Ureter (tissue), 1 donor: ENCODE measurements around the gene SETD7. TPM values are rescaled to one million over a fixed set of nuclear protein-coding genes. Genes with fewer than 3 reads are reported as not detected.

Experiments used
- DNase-seq: peaks from one replicate; pipeline ENCODE4 v3.0.0-alpha.2; 2020; ENCODE audit warnings: low spot score
- total RNA-seq: library from RNA; stranded (reverse); gene quantifications from one replicate; pipeline ENCODE4 v1.2.4, GENCODE V29; 2023
- donor health status: DM: yes; HTN: yes; CAD: no.

Gene SETD7
- total RNA-seq, 1 donor from 2014 or later: 34.9 TPM

DNA sequence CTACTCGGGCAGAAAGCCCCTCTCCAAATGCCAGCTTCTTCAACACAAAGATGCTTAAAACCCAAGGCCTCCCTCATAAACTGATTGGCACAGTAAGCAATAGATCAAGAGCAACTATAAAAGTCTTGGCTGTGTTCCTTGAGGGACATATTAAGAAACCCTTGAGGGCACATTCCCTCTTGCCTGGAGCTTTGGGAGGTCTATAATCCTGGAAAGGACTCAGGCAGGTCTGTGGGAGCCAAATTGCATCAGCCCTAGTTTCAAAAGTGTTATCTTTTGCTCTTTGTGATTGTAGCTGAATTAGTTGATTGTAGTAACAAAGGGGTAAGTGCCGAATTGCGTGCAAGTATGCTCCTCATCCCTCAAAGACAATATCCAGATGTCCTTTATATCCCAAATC, 18.6 kb upstream of the SETD7 start:
- no peak for DNase-seq

DNA sequence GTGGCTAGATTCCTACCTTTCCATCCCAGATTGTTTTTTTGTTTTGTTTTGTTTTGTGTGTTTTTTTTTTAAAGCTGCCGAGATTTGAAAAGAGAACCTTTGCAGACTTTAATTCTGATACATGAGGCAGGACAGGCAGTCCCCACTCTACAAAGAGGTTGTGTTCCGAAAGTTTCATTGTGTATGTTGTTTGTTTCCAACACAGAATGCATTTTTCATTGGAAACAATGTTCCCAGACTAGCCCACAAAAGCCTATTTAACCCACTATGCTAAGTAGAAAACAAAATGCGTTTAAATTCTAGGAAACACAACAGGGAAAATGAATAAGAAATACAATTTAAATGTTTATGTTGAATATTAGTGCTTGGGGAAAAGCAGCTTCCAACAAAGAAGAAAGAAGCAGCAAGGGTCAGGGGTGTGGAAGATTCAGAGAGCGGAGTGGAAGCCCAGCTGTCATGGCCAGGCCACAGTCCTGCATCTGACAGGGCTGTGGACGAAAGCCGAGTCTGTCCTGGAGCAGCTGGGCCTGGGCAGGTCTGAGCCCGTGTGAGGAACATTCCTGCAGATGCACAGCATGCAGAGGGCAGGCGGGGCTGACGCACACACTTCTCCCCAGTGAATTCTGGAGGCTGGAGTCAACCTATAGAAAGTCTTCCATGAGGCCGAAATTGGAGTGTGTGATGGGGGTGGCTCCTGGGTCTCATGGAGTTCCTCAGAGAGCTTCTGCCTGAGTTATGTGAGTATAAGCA, 12.4 kb upstream of the SETD7 start:
- DNase-seq: no peak

DNA sequence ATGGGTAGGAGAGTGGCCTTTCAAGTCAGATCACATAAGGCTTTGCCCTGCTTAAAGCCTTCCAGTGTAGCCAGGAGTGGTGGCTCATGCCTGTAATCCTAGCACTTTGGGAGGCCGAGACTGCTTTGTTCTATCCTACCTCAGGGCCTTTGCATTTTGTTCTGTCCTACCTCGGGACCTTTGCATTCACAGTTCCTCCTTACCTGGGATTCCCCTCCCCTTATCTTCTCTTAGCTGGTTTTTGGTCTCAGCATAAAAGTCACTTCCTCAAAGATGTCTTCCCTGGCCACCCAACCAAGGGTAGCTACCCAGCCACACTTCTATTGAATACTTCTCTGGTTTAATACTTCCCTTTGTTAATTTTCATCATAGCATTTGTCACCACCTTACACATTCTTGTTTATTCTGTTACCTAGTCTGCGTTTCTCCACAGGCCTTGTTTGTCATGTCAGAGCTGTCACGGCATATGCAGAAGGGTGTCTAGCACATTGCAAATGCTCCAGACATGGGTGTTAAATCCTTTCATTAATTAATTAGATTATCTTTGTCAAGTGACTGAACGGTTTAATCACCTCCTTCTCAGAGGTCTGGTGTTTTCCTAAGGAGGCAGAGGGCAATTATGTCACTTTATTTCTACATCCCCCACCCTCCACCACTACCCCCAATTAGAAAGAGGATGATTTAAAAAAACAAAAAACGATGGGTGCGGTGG, 11.3 kb upstream of the SETD7 start:
- no peak for DNase-seq

DNA sequence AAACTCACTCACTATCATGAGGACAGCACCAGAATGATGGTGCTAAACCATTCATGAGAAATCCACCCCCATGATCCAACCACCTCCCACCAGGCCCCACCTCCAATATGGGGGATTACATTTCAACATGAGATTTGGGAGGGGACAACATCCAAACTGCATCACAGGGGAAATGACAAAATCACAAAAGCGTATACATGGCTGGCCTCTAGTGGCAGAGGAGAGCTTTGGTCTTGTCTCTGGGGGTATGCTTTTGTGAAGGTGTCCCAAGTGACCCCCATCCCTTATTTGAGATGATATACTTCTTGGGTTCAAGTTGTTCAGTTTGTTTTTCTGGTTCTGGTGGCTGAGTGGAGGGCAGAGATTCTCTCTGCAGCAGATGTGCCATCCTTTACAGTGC, 8.5 kb upstream of the SETD7 start:
- DNase-seq: no peak

DNA sequence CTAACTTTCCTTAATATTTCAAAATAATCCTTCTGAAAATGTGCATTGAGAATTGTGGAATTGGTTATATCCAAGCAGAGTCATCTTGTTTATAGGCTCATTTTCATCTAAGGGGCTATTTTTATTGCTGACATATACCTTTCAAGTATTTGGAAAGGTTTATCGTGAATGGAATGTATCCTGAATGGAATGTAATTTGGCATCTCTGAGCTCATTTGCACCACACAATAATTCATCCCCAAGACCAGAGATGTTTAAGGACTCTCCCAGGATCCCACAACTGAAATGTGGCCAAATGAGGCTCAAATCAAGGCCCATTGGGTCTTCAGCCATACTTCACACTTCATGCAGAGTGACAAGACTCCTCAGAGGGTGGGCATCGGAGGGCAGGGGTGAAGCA, 7.5 kb upstream of the SETD7 start:
- DNase-seq: no peak

DNA sequence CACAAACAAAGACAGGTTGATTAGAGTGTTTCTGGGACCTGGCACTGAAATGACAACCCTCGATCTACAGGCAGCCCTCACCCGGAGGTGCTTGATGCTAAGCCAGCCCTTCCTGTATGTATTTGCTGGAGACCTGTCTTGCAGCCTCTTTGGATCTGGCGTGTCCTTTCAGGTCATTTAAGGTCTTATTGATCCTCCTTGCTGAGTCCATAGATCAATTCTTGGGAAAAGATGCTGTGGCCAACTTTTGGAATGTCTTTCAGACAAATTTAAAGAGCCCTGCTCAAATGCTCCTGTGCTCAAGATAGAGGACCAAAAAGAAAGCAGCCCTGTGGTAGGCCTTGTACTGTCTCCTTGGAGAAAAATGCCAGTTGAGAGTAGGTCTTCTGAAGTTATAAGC, 6.8 kb upstream of the SETD7 start:
- DNase-seq: no peak

DNA sequence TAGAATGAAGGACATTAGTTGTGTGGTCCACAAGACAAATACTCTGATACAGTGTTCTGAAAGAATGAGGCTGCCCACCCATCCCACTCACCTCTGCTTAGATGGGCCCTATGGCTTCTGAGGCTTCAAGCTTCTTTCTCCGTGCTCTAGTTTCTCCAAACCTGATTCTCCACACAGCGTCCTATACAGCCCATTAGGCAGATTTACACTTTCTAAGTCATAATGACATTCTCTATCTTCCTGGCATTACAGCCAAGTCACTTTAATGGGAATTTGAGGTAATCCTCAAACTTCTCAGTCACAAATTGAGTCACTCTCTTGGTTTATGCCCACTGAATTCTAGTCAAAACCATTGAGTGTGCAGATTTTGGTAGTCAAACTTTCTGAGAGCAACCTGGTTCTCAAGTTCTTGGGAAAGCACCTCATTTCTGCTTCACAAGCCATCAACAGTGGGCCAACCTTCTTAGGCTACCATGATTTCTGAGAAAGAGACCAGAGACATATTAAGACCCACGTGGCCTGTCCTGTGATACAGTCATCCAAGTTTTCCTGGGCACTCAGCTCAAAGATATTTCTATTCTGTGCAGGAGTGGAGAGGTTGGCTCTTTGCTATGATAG, 6.2 kb upstream of the SETD7 start:
- no peak for DNase-seq

DNA sequence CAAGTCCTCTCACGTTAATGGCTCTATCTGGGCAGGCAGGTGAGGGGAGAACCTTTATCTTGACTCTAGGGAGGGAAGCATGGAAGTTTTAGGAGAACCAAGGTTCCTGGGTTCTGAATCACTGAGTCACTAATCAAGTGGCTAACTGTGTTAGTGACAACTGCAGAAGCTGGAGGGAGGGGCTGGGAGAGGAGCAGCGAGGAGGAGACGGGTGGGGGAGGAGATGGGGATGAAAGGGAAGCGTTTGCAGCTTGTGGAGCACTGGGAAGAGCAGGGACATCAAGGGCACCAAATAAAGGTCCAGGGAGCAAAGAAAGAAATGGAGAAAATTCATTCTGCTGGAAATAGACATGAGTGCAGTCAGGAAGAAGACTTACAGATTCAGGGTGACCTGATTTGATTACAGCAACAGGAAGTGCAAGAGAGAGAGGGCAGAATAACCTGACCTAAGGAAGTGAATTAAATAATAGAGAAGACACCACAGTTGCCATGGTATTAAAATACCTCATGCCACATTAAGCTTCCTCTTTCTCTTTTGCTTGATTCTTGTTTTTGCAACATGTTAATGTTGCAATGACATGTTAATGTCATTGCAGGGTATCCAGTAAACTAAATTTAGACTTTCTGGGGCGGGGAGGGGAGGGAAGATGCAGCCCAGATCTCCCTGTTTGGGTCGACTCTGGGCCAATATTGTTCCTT, 4.5 kb upstream of the SETD7 start:
- DNase-seq: peak; percentile 34

DNA sequence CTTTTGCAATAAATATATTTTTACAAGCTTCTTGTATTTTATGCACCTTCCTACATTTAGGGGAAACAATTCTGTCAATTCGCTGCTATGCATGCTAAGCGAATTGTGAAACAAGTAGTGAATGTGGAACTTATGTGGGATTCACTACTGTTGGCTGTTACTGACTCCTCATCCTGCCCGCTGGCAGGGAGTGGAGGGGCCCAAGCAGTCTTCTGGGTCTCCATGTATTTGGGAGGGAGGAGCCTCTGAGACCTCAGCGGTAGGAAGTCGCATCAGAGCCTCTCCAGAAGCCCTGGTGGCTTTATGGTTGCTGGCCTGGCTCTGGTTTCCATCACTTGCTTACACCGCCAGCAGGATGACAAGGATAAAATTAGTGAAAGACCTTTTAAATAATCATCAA, 3.7 kb upstream of the SETD7 start:
- DNase-seq: peak; percentile 28

DNA sequence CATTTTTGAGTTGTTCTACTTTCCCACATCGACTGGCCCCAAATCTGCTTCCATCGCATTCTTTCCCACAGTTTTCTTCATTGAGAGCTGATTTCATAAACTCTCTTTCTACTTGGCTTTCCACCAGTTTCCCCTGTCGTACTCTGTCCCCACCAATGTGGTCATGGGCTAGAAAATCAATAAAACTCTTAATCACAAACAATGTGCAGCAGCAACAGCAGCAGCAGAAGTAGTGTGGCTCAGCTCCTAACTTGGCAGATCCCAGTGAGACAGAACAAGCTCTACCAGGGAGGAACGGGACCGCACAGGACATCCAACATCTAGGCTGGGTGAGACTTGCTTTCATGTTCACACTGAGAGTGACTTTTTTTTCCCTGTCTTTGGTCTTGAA, 3.1 kb upstream of the SETD7 start:
- peak; percentile 31 for DNase-seq

DNA sequence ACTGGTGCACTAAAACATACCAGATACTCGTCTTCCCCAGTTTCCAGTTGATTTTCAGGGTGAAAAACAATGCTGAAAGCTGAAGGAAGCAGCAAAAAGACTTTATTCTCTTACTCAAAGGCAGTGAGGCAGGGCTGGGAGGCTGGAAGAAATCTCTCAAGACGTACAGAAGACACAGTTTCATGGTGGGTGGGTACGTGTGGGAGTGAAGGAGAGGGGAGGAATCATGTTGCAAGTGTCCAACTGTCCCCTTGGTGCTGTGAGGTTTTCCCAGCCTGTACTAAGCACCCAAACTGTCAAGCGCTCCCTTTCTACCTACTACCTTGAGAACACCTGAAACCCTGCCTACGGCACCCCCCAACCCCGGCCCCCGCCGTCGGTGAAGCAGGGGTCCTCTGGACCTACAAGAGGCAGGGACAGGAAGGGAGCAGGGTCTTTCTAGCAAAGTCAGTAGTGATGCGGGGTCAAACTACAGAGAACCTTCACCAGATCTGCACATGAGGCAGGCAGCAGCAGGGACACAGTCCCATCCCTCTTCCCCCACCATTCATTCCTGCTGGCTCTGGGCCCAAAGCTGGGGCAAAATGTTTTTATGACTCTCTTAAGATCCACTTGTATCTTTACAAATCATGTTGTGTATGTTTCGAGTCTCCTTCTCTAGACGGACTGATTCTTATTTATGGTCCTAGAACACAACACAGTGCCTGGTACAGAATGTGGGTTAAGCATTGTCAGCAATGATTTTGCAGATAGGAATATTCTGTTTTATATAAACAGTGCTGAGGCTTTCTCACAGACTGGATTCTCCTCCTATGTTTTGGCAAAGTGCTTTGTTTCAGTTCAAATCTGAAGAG, 2.4 kb upstream of the SETD7 start:
- DNase-seq: peak; percentile 39

DNA sequence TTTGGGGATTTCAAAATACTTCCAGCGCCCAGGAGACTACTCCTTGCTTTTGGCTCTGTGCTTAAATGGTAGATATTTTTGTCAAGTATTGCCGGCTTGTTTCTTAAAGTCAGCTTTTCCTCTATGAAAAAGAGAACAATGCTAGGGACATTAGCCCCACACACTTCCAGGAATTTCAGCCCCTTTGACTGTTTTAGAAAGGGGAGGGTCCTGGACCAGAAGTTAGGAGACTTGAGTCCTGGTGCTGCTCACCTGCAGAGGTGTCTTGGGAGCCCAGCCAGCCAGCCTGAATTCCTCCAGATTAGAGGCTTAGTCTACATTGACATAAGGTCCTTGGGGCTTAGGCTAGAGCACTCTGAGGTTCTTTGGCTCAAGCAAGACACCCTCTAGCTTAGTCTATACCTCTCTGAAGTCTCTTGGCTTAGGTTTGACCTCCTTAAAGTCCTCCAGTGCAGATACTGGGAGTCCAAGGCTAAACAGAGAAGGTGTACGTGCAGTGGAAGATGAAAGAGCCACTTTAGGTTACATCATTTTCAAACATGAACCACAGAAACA, 1.6 kb upstream of the SETD7 start:
- DNase-seq: no peak

DNA sequence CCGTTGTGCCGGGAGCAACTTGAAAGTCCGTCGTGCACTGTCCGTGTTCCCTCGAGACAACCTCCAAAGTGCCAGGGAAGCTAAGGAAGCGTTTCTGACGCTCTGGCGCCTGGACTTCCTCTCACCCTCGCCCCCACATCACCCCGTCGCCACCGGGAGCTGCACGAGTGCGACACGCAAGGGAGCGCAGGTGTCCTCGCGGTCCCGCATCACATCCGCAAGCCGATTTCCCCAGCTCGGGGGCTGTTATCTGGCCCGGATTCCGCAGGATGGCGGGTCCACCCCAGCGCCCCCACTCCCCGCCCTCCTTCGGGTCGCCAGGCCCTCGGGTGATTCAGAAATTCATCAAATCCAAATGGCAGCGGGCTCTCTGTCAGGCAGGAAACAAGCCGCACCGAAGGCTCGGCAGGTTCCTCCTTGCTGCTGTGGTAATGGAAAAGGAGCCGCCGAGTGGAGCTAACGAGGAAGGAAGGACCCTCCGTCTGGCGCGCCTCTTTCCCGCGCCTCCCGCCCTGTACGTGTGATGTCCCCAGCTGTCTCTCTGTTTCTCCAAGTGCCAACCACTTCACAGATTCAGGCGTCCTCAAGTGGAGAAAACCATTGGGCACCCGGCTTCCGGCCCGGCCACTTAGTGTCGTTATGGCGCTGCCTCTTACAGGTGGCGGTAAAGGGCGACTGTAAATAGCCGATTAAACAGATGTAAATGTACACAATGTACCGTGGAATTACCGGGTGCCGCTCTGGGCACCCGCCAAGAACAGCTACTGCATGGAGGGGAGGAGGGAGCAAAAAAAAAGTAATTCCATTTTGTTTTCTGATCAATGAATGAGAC, 921 bp upstream of the SETD7 start:
- DNase-seq: peak; percentile 64

DNA sequence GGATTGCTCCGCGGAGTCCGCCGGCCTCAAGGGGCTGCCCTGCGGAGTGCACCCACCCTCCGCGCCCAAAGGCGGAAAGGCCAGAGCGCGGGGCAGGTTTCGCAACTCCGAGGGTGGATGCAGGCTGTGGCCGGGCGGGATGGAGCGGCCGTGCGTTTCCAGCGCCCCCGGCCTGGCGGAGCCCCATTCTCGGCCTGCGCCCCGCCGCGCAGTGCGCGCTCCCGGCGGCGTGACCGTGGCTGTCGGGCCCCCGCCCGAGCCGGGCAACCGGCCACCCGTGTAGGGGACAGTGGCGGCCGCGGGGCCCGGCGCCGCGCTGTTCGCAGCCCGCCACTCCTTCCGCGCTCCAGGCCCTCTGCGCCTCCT, 331 bp downstream of the SETD7 start:
- DNase-seq: peak; percentile 59

DNA sequence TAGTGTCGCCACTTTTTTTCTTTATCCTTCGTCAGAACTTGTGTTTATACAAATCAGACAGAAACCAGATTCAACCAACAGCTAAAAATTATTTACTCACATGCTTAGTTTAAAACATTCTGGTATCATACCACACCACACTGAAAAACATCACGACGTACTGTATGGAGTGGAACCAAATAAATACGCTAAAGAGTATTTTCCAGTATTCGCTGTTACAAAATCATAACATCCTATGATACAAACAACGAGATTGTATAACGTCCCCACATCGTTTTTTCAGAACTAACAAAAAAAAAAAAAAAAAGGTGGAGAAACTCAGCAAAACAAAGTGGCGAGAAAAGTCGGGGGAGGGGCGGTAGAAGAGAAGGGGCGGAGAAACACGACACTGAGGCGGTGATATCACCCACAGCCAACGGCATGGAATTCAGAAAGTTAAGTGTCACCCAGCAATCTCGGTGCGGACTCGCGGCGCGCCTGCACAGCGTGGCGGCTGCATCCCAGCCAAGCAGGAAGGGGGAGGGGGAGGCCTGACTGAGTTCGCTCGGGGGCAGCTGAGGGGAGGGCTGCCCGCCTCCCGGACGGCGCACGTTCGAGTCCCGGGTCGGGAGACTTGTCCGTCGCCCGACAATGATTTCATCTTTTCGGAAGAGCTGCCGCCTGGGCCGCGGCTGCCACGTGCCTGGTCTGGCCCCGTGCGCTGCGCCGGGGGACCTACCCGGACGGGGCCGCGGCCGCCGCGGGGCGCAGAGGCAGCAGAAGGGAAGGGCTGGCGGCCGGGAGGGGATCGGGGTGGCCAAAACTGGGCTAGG, 920 bp downstream of the SETD7 start:
- DNase-seq: peak; percentile 89

DNA sequence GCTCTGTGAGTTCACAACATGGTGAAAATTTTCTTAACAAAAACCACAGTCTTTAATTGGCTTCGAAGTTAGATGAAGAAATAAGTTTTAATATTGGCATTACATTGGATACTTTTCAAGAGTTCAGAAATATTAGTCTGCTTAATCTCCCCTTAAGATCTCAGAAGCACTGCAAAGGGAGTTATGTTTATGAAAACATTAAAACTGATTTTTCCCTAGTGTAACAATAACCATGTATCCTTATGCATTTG, 1.5 kb downstream of the SETD7 start:
- no peak for DNase-seq

DNA sequence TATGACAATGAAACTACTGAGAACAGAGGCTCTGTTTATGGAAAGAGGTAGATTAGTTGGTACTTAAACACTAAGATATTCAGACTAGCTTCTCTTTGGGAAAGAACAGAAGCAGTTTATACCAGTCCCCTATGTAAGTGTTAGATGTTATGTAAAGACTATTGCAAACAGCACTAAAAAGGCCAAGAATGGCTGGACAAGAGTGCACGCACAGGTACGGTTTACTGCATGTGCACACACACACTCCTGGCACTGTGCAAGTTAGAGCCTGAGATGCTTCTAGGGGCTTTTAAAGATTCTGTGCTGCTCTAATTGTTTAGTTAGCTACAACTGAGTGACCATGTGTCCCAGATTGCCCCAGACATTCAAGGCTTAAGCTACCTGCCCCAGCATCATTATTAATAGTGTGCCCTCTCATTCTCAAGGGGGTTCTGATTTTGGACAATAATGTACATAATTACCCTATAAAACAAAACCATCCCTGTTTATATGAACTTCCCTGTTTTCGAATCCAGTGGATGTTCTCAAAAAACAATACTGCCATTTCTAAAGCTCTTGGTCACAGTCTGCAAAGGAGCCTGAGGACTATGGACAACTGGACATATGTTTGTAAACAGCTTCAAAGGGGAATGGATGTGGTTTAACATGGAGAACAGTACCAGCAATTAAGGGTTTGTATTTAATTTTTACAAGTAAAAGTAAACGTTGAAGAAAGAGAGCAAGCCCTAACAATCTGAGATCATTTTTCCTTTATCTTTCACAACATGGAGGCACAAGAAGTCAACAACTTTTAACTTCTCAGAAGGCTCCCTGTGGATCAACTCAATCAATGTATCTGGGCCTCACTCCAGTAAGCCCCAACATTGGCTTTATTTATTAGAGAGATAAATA, 2.0 kb downstream of the SETD7 start:
- DNase-seq: no peak

DNA sequence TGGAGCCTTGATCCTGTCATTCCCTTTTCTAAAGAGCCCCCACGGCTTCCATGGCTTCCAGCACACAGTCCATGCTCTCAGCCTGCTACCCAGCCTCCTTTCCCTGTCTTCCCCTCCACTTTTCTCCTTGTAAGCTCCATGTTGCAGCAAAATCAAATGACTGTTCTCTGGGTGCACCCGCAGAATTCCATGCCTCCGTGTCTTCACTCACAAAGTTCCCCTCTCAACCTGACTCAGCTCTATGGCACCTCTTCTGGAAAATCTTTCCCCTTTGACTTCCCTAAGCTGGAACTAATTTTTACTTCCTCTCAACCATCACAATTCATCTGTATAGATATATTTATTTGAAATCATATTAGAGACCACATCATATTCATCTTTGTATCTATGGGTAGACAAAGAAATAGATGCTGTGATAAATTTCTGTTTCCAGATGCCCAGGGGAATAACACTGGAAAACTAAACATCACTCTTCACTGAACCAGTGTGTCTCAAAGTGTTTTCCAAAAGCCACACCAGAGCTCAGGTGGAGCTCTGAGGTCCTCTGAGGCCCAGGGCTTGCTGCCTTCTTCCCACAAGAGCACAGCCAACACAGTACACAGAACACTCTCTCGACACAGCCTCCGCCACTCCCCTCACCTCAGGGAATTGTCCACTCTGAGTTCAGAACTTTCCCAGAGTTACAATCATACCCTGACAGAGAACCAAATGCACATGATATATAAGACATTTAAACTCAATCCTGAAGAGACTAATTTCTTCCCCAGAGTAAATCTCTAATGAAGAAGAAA, 3.3 kb downstream of the SETD7 start:
- DNase-seq: no peak
